ENCODE results near the gene DIAPH1.

DNA sequence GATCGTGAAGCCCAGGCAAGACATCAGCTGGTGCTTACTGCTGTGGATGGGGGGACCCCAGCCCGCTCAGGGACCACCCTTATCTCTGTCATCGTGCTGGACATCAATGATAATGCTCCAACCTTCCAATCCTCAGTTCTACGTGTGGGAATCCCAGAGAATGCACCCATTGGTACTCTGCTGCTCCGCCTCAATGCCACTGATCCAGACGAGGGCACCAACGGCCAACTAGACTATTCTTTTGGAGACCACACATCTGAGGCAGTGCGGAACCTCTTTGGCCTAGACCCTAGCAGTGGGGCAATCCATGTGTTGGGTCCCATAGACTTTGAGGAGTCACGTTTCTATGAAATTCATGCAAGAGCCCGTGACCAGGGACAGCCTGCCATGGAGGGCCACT, 129.0 kb downstream of the DIAPH1 start:
- no peak for TF ChIP-seq POLR2A (IDR thresholded peaks at IDR 0.05; ENCODE audit: low read length)
- no peak for TF ChIP-seq GATA1 (IDR thresholded peaks at IDR 0.05; ENCODE audit: low read depth, low read length)

All from erythroblast (primary cell).